NCI-H748 (cell line): ENCODE data around the gene TVP23C.
"Not testable (repeated sequence)": the region's sequence is repeated elsewhere in the genome, so short reads cannot be mapped to it uniquely, and the experiment has no call there.

ENCODE experiments used
- DNase-seq: peaks from one replicate; lab custom pipeline; 2025; ENCODE audit not compliant: unreplicated experiment; lab: John Stamatoyannopoulos, UW

Gene TVP23C

GRCh38 chr17:15533122-15533521 is 30.2 kb downstream of the TVP23C start:
- DNase-seq, result not testable (repeated sequence)

- peak; percentile 59 for DNase-seq
Measured at GRCh38 chr17:15526292-15527218, 36.7 kb downstream of the TVP23C start.

GRCh38 chr17:15524990-15525985 is 38.0 kb downstream of the TVP23C start:
- peak; percentile 63 for DNase-seq

- no peak for DNase-seq
Measured at GRCh38 chr17:15516150-15516549, 47.1 kb downstream of the TVP23C start.

- no peak for DNase-seq
Measured at GRCh38 chr17:15514469-15514868, 48.8 kb downstream of the TVP23C start.

GRCh38 chr17:15513856-15514459 is 49.3 kb downstream of the TVP23C start:
- DNase-seq, result no peak

- DNase-seq, result no peak
Measured at GRCh38 chr17:15513058-15513791, 50.1 kb downstream of the TVP23C start.

- no peak for DNase-seq
Measured at GRCh38 chr17:15512071-15512709, 51.1 kb downstream of the TVP23C start.

- DNase-seq, result no peak
Measured at GRCh38 chr17:15511142-15511541, 52.1 kb downstream of the TVP23C start.

- no peak for DNase-seq
Measured at GRCh38 chr17:15510361-15510760, 52.9 kb downstream of the TVP23C start.

GRCh38 chr17:15509095-15509494 is 54.2 kb downstream of the TVP23C start:
- DNase-seq, result no peak

GRCh38 chr17:15508466-15508865 is 54.8 kb downstream of the TVP23C start:
- DNase-seq, result no peak

- no peak for DNase-seq
Measured at GRCh38 chr17:15507896-15508295, 55.4 kb downstream of the TVP23C start.

- no peak for DNase-seq
Measured at GRCh38 chr17:15507001-15507400, 56.3 kb downstream of the TVP23C start.

- DNase-seq, result not testable (repeated sequence)
Measured at GRCh38 chr17:15505708-15506107, 57.6 kb downstream of the TVP23C start.

- DNase-seq, result no peak
Measured at GRCh38 chr17:15503731-15504130, 59.6 kb downstream of the TVP23C start.

GRCh38 chr17:15502369-15503112 is 60.7 kb downstream of the TVP23C start:
- peak; percentile 54 for DNase-seq

GRCh38 chr17:15501793-15502192 is 61.5 kb downstream of the TVP23C start:
- DNase-seq, result no peak

GRCh38 chr17:15501282-15501681 is 62.0 kb downstream of the TVP23C start:
- DNase-seq, result no peak
